Astrocyte (in vitro differentiated cells and primary cell): ENCODE data around the gene PON1. TPM values are rescaled to one million over a fixed set of nuclear protein-coding genes. Genes with fewer than 3 reads are reported as not detected.

ENCODE experiments used
- DNase-seq: peaks from one replicate; pipeline ENCODE4 v3.0.0-alpha.2; 2010; ENCODE audit warnings: low read depth
- FAIRE-seq: peaks from 2 replicates; lab custom pipeline; 2011; peaks lifted over from hg19 to GRCh38; lab: Jason Lieb, UNC
- H2AFZ ChIP-seq: 2 replicates; pipeline ENCODE4 v1.6.0; 2012; ENCODE audit warnings: low read depth, low read length, inconsistent platforms
- H3K27ac ChIP-seq: 2 replicates; pipeline ENCODE4 v1.5.1; 2011; ENCODE audit warnings: low read depth, low read length, inconsistent platforms
- H3K27me3 ChIP-seq: 2 replicates; pipeline ENCODE4 v1.6.0; 2011; ENCODE audit warnings: low read length, inconsistent platforms; ENCODE audit not compliant: insufficient read depth
- H3K36me3 ChIP-seq: 2 replicates; pipeline ENCODE4 v1.5.1; 2011; ENCODE audit warnings: low read length, inconsistent platforms; ENCODE audit not compliant: insufficient read depth
- H3K4me1 ChIP-seq: 2 replicates; pipeline ENCODE4 v1.5.1; 2011; ENCODE audit warnings: low read length, inconsistent platforms; ENCODE audit not compliant: insufficient read depth
- H3K4me2 ChIP-seq: 2 replicates; pipeline ENCODE4 v1.6.0; 2012; ENCODE audit warnings: low read length, inconsistent platforms
- H3K4me3 ChIP-seq: 2 replicates; pipeline ENCODE4 v1.5.1; 2011; ENCODE audit warnings: low read depth, mild to moderate bottlenecking, low read length, inconsistent platforms; ENCODE audit not compliant: insufficient read depth
- H3K79me2 ChIP-seq: 2 replicates; pipeline ENCODE4 v1.6.0; 2012; ENCODE audit warnings: mild to moderate bottlenecking, low read length, inconsistent platforms; ENCODE audit not compliant: insufficient read depth
- H3K9ac ChIP-seq: 2 replicates; pipeline ENCODE4 v1.6.0; 2012; ENCODE audit warnings: mild to moderate bottlenecking, low read length, inconsistent platforms
- H3K9me3 ChIP-seq: 2 replicates; pipeline ENCODE4 v1.5.1; 2012; ENCODE audit warnings: low read depth, mild to moderate bottlenecking, low read length, inconsistent platforms; ENCODE audit not compliant: insufficient read depth
- H4K20me1 ChIP-seq: 2 replicates; pipeline ENCODE4 v1.6.0; 2012; ENCODE audit warnings: low read length, inconsistent platforms; ENCODE audit not compliant: insufficient read depth
- H3K27ac Mint-ChIP-seq: one replicate; pipeline ENCODE4 v1.8.0; 2021; ENCODE audit warnings: mild to moderate bottlenecking, mixed read lengths; ENCODE audit not compliant: unreplicated experiment
- H3K27me3 Mint-ChIP-seq: one replicate; pipeline ENCODE4 v1.8.0; 2021; ENCODE audit warnings: low read depth, mixed read lengths; ENCODE audit not compliant: unreplicated experiment
- H3K36me3 Mint-ChIP-seq: one replicate; pipeline ENCODE4 v1.8.0; 2021; ENCODE audit warnings: low read depth, mixed read lengths; ENCODE audit not compliant: unreplicated experiment
- H3K4me1 Mint-ChIP-seq: one replicate; pipeline ENCODE4 v1.8.0; 2021; ENCODE audit warnings: low read depth, mixed read lengths; ENCODE audit not compliant: unreplicated experiment
- H3K4me3 Mint-ChIP-seq: one replicate; pipeline ENCODE4 v1.8.0; 2021; ENCODE audit warnings: mild to moderate bottlenecking, moderate library complexity, mixed read lengths; ENCODE audit not compliant: unreplicated experiment
- H3K9me3 Mint-ChIP-seq: one replicate; pipeline ENCODE4 v1.8.0; 2021; ENCODE audit warnings: mild to moderate bottlenecking, mixed read lengths; ENCODE audit not compliant: unreplicated experiment
- CTCF ChIP-seq: IDR thresholded peaks from 2 replicates; pipeline ENCODE4 v1.5.1; 2011; ENCODE audit warnings: low read depth, mild to moderate bottlenecking, inconsistent platforms, low read length, moderate library complexity; ENCODE audit not compliant: insufficient read depth
- EZH2 ChIP-seq: IDR thresholded peaks from 2 replicates; pipeline ENCODE4 v1.6.1; 2012; ENCODE audit warnings: mild to moderate bottlenecking, low read length, inconsistent platforms; ENCODE audit not compliant: insufficient read depth
- total RNA-seq: library from RNA; stranded (reverse); gene quantifications from 2 replicates; pipeline ENCODE4 v1.2.1, GENCODE V29; 2021

The PON1 gene
- total RNA-seq, 1 donor from 2014 or later: 1.00 TPM

- FAIRE-seq (no peak), DNase-seq (no peak)
- Histone ChIP-seq H3K27me3 (no peaks in the 10 kb centered on the region), H4K20me1 (no peaks in the 10 kb centered on the region), H3K4me2 (no peak overlapping the region), H3K79me2 (no peaks in the 10 kb centered on the region), H3K9ac (no peak overlapping the region), H3K36me3 (no peaks in the 10 kb centered on the region), H3K9me3 (no peaks in the 10 kb centered on the region), H3K4me3 (no peak overlapping the region), H3K27ac (no peak overlapping the region), H2AFZ (no peak overlapping the region), H3K4me1 (no peaks in the 10 kb centered on the region)
- Mint-ChIP-seq H3K4me3 (no peak overlapping the region), H3K27me3 (peaks cover 1% of the 10 kb centered on the region), H3K27ac (no peak overlapping the region), H3K36me3 (peaks cover 1% of the 10 kb centered on the region), H3K9me3 (no peaks in the 10 kb centered on the region), H3K4me1 (peaks cover 16% of the 10 kb centered on the region)
- TF ChIP-seq CTCF (no peak), EZH2 (no peak)
Observed at GRCh38 chr7:95316588-95316987, 7.7 kb downstream of the PON1 start.

GRCh38 chr7:95312561-95312960 is 11.8 kb downstream of the PON1 start:
- Histone ChIP-seq H3K9ac (no peak overlapping the region), H3K27ac (no peak overlapping the region), H3K36me3 (no peaks in the 10 kb centered on the region), H2AFZ (no peak overlapping the region), H3K4me3 (no peak overlapping the region), H3K4me2 (no peak overlapping the region), H4K20me1 (no peaks in the 10 kb centered on the region), H3K4me1 (no peaks in the 10 kb centered on the region), H3K27me3 (no peaks in the 10 kb centered on the region), H3K79me2 (no peaks in the 10 kb centered on the region), H3K9me3 (no peaks in the 10 kb centered on the region)
- no peak for TF ChIP-seq CTCF
- no peak for TF ChIP-seq EZH2
- no peak overlapping the region for H3K4me3 Mint-ChIP-seq
- no peak for DNase-seq
- peak overlapping the region; percentile 2 for H3K27ac Mint-ChIP-seq
- H3K36me3 Mint-ChIP-seq: peaks cover 1% of the 10 kb centered on the region
- H3K9me3 Mint-ChIP-seq: no peaks in the 10 kb centered on the region
- FAIRE-seq: no peak
- H3K4me1 Mint-ChIP-seq: peaks cover 8% of the 10 kb centered on the region
- H3K27me3 Mint-ChIP-seq: no peaks in the 10 kb centered on the region

- Histone ChIP-seq H3K4me2 (no peak overlapping the region), H3K36me3 (no peaks in the 10 kb centered on the region), H3K27ac (no peak overlapping the region), H3K27me3 (no peaks in the 10 kb centered on the region), H4K20me1 (no peaks in the 10 kb centered on the region), H3K9me3 (no peaks in the 10 kb centered on the region), H3K9ac (no peak overlapping the region), H3K4me1 (no peaks in the 10 kb centered on the region), H2AFZ (no peak overlapping the region), H3K79me2 (no peaks in the 10 kb centered on the region), H3K4me3 (no peak overlapping the region)
- no peaks in the 10 kb centered on the region for H3K9me3 Mint-ChIP-seq
- H3K27me3 Mint-ChIP-seq: no peaks in the 10 kb centered on the region
- no peak for DNase-seq
- TF ChIP-seq CTCF (no peak), EZH2 (no peak)
- peaks cover 8% of the 10 kb centered on the region for H3K4me1 Mint-ChIP-seq
- FAIRE-seq: no peak
- no peak overlapping the region for H3K27ac Mint-ChIP-seq
- no peak overlapping the region for H3K4me3 Mint-ChIP-seq
- peaks cover 1% of the 10 kb centered on the region for H3K36me3 Mint-ChIP-seq
Observed at GRCh38 chr7:95311389-95311788, 12.9 kb downstream of the PON1 start.
